NCI-H146 (cell line): ENCODE measurements around the gene FLG2.
A peak's percentile ranks its signal among the peaks of the same experiment; 100 is the strongest.

Experiments
- DNase-seq: peaks from one replicate; lab custom pipeline; 2025; lab: John Stamatoyannopoulos, UW

FLG2 gene

DNA sequence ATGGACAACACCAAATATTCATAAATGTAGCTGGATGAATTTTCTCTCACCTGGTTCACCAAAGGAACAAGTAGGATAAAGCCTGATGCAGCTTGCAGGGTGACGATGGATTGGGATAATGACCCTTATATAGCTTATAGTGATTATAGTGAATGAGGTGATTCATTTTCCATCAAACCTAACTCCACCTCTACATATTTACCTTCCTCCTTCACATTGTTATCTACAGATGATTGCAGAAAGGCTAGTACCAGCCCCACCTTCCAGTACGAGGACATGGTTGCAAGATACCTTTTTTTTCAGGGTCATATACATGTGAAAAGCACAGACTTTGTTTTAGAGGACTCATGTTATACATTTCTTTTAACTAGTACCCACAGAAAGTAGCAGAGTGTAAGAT lies at the start of gene FLG2:
Gene FLG2, minus strand, starts transcription at position 101 of the 400 bp plus-strand sequence. CDS start 1,122 bp downstream, outside the sequence.
- no peak for DNase-seq

DNA sequence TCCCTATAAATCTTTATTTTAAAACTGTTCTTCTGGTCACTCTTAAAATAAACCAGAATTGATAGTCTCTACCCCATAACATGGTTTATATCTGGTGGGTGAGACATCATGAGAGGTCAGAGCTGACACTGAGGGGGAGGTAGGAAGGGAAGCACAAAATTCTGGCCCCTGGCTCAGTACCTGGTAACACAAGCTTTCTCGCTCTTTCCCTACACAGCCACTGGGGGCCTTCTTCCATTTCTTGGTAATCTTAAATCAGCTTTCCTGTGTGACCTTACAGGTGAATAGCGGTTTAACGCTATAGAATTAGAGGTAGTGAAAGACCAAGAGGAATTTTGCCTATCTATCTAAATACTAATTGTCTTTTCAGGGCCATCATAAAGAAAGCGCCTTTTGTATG lies 48.9 kb upstream of the FLG2 start:
- no peak for DNase-seq

DNA sequence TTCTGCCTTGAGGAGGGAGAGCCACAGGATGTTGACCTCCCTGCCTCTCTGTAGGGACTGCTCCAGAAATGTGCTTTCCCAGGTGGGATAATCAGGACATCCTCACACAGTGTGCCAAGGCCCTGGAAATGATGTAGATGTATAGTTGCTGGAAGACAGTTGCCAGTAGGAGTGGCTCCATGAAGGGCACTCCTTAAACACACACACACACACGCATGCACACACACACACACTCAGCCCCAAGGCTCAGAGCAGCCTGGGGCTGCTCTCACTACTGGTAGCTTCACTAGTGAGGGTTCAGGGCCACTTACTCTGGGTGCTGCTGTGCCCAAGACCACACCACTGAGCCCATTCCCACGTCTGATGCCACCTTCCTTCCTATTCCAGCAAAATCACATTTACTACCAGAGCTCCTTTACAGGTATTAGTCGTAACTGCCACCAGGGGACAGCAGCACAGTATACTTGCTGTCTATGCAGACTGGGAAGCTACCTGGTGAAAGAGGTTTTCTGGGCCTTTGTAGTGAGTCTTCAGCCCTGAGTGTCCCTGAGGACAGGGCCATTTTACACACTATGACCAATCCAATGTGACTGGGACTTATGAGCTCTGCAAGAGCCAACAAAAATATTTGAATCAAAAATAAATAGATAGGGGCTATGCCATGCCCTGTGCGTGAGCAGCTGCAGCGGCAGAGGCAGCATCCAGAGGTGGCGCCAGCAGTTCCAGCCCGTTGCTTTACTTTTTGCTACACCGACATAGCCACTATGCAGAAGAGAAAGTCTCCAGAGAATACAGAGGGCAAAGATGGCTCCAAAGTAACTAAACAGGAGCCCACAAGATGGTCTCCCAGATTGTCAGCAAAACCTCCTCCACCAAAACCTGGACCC lies 39.2 kb upstream of the FLG2 start:
- DNase-seq, result no peak

DNA sequence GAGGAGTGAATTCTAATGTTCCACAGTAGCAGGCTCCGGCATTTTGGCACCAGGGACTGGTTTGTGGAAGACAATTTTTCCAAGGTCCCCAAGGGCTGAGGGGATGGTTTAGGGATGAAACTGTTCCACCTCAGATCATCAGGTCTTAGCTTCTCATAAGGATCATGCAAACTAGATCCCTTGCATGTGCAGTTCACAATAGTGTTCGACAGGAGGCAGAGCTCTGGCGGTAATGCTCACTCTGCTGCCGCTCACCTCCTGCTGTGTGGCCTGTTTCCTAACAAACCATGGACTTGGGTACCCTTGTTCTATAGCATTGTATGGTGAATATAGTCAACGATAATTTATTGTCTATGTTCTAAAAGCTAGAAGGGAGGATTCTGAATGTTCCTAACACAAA lies 37.7 kb upstream of the FLG2 start:
- no peak for DNase-seq

DNA sequence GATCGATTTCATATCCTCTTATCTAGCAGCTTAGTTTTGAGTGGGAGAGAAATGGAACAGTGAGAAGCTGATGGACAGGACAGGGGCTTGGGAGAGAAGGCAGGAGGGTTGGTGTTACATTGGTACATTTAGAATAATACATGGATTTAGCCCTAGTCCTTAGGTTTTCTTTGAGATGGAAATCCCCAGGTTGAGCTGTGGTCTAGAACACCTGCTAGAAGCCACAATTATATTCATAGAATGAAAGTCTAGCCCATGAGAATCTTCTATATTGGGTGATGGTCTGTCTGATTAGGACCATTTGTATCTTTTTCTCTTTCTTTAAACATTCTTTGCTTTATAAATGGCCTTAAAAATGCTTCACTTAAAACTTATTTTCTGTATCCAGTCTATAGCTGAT lies 34.3 kb upstream of the FLG2 start:
- no peak for DNase-seq

DNA sequence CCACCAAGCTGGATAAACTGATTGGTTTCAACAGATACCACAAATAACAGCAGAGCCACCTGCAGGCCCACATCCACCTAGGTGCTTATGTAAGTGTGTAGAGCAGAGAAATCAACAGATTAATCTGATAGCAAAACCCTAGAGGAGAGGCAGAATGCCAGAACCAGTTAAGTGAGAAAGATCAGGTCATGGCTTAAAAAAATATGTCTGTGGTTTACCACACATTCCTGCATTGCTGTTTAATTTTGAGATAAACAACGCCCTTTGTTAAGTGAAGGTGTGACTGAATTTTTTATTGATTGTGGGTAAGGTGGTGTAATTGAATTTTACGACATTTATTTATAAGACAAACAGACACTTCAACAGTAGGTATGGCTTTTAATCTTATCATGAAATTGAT lies 33.1 kb upstream of the FLG2 start:
- DNase-seq, result no peak

DNA sequence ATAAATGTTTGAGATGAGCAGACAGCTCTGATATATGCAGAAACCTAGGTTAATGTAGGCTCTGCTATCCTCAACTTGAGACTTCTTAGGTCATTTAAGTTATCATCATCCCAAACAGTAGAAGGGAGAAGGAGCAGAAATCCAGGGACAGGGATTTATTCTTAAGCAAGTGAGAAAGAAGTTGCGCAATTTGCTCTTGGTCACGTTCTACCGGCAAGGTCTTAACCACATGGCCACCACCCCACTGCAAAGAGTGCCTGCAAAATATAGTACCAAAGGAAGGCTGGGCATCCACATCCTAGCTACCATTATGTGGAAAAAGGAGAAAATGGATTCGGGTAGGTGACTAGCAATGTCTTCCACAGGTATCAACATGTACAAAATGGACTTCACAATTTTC lies 29.1 kb upstream of the FLG2 start:
- DNase-seq, result no peak

DNA sequence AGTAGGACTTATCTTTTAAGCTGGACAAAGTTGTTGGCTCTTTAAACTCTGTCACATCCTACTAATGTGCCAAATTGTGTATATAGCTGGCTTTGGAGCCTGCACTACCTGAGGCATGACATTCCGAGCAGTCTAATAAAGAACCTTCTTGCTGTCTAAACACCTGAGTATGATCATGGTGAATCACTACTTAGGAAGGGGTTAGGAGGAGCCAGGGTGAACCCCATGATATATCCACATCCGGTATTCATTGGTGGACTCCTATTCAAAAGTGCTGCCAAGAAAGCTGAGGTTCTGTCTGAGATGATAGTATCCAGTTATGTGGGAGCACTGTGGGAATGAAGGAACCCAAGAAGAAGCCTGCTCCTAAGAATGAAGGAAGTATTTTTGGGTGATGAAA lies 27.1 kb upstream of the FLG2 start:
- DNase-seq, result no peak

DNA sequence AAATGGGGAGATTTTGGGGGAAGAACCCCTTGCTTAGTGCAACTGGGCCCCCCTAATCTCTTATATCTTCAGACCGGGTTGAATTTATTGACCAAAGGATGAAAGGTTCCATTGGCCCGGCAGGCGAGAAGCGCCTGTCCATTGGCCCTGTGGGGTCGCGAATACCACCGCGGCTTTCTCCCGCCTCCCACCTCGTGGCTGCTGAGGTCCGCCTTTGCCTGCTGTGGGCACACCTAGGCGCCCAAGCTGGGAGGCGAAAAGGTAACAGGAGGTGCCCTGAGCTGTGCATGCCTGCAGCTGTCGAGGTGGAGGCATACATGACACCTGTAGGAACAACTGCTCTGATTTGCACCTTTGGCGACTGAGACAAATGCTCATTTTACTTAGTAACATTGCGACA lies 21.1 kb upstream of the FLG2 start:
- DNase-seq, result no peak

DNA sequence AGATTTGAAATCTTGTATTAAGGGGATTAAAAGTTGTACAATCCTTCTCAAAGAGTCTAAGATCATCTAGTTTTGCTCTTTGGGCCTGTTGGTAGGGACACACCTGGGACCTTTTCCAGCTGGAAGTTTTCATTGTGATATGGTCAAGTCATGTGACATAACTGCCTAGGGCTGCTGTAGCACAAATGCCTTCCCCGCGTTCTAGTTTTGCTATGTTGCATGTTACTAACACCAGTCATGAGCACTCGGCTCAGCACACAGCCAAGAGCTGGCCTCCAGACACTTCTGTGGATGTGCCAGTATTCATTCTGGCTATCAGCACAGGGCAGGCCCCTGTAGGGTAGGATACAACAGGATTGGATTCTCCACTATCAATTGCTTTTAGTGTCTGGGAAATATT lies 14.6 kb upstream of the FLG2 start:
- no peak for DNase-seq

DNA sequence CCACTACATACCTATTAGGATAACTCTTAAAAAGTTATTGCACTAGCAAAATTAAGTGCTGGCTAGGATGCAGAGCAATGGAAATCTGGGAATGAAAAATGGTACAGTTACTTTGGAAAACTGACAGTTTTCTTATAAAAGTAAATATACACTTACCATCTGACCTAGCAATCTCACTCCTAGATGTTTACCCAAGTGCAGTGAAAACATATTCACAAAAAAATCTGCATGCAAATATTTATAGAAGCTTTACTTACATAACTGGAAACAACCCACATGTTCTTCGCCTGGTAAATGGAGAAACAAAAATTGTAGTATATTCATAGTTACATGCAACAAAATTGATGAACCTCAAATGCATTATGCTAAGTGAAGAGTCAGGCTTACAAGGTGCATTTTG lies 12.9 kb upstream of the FLG2 start:
- no peak for DNase-seq

DNA sequence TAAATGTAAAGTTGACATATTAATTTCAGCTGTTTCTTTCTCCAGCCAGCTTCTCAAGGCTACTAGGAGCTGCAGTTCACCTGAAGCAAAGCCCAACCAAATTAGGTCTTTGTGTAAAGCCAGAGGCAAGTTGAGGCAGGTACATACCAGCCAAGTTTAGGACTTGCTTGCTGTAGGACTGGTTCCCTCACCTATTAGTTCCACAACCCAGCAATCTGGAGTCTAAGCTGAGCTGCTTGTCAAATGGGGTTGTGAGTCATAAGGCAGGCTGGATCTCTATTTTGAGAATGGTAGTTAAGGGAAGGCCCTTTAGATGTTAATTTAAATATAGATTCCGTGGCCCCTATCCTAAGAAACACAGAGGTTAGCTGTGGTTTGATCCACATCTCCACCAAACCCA lies 7.6 kb upstream of the FLG2 start:
- no peak for DNase-seq

DNA sequence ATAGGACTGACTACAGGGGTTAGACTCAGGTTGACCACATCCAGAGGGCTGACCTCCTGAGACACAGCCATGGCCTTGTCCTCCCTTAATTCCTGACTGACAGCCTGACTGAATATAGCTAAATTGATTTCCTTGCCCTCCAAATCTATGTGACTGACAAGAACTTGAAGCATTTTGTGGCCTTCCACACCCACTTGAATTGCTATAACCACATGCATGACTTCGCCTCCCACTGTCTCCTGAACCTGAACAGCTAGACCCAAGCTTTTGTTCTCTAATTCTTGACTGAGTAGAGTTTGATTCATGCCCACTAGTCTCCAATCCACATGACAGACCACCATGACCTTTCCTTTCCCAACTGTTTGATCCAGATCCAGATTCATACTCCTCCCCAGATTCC lies 3.1 kb downstream of the FLG2 start:
- DNase-seq, result no peak

DNA sequence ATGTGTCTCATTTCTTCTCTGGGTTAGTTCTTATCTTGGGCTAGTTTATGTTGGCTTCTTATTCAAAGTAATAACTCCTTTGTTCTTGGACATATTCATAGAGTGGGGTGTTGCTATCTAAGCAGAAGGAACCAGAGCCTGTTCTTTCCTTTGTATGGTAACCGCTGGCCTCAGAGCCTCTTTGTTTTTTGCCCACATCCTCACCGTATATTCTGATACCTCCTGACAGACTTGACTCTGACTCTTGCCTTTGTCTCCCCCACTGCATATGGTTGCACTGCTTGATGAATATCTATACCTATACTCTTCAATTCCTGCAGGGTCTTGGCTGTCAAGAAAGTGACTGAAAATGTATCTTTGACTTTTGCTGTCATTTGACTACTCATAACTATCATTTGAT lies 10.2 kb downstream of the FLG2 start:
- no peak for DNase-seq

DNA sequence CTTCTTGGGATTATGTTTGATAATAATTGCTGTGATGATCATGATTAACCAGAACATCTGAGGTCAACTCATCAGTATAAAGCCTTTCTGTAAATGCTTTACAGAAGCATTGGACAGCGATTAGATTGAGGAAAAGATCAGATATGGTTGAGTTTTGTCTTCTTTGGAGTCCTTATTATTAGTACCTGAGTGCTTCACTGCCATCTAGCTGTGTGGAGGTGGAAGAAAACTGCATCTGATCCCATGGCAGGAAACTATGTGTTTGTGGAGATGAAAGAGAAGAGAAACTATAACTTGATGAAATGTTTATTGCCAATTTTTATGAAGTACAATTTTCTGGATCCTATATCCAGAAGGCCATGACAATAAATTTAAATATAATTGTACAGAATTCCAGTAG lies 11.4 kb downstream of the FLG2 start:
- DNase-seq, result no peak

DNA sequence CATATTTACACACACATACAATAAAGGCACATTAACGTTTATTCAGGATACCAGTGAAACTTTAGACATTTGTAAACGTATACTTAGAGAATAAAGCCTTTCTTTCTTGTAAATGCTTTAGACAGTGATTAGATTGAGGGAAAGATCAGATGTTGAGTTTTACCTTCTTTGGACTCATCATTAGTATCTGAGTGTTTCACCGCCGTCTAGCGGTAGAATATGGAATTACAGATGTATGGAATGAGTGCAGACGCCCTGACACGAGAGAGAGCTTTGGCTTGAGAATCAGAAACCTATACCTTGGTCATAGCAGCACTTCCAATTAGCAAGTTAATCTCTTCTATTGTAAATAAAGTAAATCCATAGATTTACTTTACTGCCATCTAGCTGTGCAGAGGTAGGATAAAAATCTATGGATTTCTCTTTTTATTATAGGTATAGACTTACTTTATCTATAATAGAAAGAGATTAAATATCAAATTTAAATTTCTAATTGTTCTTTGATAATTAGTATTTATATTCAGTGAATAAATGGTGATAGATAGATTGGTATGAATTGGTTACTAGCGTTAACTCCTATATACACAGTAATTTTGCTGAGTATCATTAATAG lies 12.6 kb downstream of the FLG2 start:
- DNase-seq, result peak; percentile 15

DNA sequence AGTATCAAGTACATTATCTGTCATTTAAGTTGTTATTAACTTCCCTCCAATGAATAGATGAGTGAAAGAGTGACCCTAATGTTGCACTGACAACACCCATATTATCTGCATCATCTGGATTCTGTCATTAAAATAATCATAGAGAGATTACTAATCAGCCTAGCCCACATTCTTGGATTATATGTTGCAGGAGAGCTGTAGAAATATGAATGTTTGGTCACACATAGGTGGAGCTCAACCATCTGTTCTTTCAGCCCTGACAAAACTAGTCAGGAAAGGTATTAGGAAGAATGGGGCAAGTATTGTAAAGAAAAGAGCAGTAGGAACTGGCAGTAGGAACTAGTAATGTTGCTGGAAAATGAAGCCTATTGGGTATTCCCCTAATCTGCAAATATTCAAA lies 15.4 kb downstream of the FLG2 start:
- no peak for DNase-seq

DNA sequence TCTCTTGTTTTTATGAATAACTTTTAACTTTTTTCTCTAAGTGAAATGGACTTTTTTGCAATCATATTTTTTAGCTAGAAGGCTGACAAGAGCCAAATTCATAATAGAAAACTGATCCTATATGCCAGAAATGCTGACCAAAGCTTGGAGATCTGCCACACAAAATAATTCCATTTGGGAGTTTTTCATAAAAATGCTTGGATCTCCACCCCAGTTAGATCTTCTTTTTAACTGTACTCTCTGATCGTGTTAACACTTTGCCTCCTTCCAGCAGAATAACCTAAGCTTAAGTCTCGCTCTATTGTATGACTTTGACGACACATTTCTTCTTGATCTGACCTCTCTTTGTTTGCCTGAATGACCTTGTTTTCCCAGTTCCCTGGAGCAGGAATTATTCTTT lies 16.8 kb downstream of the FLG2 start:
- DNase-seq, result no peak

DNA sequence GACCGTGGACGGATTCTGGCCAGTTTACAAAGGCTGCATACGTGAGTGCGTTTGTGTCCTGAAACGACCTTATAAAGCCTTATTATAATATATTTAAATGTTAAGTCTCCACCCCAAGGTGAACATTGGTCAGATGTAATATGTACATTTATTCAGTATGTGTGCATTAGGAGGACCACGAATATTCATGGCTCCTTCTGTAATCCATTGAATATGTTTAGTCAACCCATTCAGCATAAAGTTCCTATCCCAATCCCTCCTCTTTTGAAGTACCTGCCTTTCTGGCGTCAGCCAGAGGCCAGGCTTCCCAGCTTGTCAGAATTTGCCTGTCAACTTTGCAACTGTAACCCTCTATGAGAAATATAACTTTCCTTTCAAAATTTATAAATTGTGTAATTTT lies 24.4 kb downstream of the FLG2 start:
- no peak for DNase-seq

DNA sequence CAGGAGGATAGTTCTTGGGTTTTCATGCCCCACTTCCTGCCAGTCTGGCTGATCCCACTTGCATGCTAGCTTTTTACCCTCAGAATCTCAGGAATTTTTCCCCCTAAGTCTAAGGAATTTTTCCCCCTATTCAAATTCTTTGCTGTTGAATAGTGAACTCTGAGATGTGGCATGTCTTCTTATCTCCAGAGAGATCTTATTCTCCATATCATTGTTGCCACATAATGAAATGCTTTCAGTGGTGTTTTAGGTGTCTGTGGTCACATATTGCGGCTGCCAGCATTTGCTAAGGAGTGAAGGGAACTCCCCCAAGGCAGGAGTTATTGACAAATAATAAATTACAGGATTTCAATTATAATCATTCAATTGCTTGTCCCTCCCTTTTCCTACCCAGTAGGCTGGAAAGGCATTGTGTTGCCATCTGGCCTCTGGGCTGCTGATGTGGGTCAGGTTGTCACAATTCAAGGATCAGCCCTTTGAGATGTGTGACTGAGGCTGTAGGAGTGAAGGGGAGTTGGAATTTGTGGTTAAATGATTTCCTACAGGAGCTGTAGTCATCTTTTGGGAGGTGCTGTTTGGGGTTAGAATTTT lies 30.9 kb downstream of the FLG2 start:
- no peak for DNase-seq

DNA sequence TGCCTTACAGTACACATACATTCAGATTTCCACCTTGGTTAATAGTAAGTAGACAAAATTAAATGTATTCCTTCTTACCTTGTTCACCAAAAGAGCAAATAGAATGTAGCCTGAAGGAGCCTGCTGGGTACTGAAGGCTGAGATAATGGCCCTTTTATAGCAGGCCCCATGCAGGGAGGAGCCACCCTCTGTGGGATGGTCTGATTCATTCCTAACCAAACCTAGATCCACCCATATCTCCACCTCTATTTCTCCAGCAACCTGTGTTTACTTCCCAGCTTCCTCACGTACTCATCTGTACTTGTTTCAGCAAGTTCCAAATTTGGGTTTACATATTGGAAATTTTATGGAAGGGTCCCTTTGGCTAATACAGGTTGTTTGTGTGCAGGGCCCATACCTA lies 34.7 kb downstream of the FLG2 start, which contains the start of gene FLG:
Gene FLG, minus strand, starts transcription at position 129 of the 400 bp plus-strand sequence. CDS start 9,783 bp downstream, outside the sequence.
- DNase-seq, result no peak

DNA sequence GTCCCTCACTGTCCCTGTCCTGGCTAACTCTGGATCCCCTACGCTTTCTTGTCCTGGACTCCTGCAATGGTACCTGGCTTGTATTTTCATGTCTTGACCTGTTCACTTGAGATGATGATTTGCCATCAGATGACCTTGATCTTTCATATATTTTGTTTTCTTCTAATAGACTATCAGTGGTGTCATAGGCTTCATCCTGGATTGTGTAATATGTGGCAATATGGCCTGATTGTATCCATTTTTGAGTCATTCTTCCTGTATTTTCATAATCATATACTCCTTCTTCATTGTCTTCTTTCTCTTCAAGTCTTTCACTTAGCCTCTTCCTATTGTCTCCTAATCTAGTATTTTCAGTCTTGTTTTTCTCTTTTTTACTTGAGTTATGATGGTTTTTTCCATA lies 45.8 kb downstream of the FLG2 start:
- DNase-seq, result no peak

DNA sequence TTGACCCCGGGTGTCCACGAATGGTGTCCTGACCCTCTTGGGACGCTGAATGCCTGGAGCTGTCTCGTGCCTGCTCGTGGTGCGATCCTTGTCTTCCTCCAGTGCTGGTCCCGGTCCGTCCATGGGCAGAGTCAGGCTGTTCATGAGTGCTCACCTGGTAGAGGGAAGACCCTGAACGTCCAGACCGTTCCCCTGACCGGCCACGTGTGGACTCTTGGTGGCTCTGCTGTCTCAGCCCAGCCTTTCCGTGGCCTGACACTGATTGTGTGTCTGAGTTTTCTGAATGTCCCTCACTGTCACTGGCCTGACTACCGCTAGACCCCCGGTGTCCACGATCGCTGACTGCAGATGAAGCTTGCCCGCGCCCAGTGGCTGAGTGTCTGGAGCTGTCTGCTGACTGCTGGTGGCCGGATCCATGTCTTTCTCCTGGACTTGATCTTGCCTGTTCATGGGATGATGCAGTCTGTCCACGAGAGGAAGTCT lies 46.4 kb downstream of the FLG2 start:
- no peak for DNase-seq
